ENCODE measurements around the gene ANKRD39.

DNA sequence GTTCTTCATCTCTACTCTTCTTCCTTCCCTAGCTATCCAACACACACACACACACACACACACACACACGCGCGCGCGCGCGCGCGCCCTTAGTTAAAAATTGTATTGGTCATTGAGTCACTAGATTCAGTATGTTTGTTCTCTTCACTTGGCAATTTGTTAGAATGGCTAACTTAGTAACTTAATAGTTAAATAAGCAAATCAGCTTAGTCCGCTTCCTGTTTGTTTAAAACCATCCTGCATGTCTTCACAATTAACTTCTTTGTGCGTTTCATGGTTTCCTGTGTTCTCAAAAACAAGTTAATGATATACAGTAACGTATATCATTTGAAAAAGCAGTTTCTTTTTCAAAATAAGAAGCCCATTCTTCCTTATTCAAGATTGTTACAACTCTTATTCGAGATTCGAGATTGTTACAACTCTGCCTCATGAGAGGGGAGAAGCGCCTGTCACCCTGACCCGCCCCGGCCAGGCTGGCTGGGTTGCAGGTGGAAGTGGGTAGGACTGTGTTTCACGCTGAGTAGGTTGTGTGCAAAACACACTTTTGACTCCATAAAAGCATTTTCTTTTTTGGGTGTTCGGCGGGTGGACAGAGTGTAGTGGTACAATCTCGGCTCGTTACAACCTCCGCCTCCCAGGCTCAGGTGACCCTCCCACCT lies 51.2 kb downstream of the ANKRD39 start:
- TF ChIP-seq, protein P1, sequence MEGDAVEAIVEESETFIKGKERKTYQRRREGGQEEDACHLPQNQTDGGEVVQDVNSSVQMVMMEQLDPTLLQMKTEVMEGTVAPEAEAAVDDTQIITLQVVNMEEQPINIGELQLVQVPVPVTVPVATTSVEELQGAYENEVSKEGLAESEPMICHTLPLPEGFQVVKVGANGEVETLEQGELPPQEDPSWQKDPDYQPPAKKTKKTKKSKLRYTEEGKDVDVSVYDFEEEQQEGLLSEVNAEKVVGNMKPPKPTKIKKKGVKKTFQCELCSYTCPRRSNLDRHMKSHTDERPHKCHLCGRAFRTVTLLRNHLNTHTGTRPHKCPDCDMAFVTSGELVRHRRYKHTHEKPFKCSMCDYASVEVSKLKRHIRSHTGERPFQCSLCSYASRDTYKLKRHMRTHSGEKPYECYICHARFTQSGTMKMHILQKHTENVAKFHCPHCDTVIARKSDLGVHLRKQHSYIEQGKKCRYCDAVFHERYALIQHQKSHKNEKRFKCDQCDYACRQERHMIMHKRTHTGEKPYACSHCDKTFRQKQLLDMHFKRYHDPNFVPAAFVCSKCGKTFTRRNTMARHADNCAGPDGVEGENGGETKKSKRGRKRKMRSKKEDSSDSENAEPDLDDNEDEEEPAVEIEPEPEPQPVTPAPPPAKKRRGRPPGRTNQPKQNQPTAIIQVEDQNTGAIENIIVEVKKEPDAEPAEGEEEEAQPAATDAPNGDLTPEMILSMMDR (conservative IDR thresholded peaks at IDR 0.05; ENCODE audit: low read depth in 2 of 2): no peak
- TF ChIP-seq POLR2AphosphoS5 (IDR thresholded peaks at IDR 0.05; ENCODE audit: low read depth): no peak
- TF ChIP-seq, protein P2, sequence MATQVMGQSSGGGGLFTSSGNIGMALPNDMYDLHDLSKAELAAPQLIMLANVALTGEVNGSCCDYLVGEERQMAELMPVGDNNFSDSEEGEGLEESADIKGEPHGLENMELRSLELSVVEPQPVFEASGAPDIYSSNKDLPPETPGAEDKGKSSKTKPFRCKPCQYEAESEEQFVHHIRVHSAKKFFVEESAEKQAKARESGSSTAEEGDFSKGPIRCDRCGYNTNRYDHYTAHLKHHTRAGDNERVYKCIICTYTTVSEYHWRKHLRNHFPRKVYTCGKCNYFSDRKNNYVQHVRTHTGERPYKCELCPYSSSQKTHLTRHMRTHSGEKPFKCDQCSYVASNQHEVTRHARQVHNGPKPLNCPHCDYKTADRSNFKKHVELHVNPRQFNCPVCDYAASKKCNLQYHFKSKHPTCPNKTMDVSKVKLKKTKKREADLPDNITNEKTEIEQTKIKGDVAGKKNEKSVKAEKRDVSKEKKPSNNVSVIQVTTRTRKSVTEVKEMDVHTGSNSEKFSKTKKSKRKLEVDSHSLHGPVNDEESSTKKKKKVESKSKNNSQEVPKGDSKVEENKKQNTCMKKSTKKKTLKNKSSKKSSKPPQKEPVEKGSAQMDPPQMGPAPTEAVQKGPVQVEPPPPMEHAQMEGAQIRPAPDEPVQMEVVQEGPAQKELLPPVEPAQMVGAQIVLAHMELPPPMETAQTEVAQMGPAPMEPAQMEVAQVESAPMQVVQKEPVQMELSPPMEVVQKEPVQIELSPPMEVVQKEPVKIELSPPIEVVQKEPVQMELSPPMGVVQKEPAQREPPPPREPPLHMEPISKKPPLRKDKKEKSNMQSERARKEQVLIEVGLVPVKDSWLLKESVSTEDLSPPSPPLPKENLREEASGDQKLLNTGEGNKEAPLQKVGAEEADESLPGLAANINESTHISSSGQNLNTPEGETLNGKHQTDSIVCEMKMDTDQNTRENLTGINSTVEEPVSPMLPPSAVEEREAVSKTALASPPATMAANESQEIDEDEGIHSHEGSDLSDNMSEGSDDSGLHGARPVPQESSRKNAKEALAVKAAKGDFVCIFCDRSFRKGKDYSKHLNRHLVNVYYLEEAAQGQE (IDR thresholded peaks at IDR 0.05; ENCODE audit: unreplicated experiment): no peak

All from GM23338 (cell line).